ENCODE measurements around the gene CELF3. TPM values are rescaled to one million over a fixed set of nuclear protein-coding genes. Genes with fewer than 3 reads are reported as not detected.

The CELF3 gene
- total RNA-seq, 4 donors from 2014 or later: 1.3 to 2.7 (median 1.6) TPM; not detected in 1

DNA sequence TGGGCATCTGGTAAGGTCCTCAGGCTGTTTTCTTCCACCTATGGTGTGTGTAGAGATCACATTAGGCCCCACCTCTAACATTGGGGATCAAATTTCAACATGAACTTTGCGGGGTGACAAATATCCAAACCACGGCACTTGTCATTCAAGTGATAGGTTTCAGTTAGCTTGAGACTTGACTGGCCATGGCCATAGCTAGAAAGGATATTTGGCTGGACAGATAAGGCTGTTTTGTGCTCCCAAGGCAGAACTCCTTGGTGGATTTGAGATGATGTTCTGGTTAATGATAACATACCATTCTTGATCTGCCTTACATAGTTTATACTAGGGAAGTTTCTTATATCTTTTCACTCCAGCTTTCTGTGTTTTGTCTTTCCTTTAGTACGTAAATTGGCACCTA is 48.5 kb downstream of the CELF3 start:
- in situ Hi-C loops (cut with MboI; ENCODE audit: low pct_ligation_motif_present in 1 of 4, low pct_unique_long_range_greater_than_20kb in 1 of 4, low sequenced_read_pairs in 3 of 4): no loop called here
- TF ChIP-seq POLR2AphosphoS5 (IDR thresholded peaks at IDR 0.05) (no peak), POLR2A (IDR thresholded peaks at IDR 0.05) (no peak), EP300 (IDR thresholded peaks at IDR 0.05; ENCODE audit: low read depth) (no peak)
- TF ChIP-seq, protein P1, sequence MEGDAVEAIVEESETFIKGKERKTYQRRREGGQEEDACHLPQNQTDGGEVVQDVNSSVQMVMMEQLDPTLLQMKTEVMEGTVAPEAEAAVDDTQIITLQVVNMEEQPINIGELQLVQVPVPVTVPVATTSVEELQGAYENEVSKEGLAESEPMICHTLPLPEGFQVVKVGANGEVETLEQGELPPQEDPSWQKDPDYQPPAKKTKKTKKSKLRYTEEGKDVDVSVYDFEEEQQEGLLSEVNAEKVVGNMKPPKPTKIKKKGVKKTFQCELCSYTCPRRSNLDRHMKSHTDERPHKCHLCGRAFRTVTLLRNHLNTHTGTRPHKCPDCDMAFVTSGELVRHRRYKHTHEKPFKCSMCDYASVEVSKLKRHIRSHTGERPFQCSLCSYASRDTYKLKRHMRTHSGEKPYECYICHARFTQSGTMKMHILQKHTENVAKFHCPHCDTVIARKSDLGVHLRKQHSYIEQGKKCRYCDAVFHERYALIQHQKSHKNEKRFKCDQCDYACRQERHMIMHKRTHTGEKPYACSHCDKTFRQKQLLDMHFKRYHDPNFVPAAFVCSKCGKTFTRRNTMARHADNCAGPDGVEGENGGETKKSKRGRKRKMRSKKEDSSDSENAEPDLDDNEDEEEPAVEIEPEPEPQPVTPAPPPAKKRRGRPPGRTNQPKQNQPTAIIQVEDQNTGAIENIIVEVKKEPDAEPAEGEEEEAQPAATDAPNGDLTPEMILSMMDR (IDR thresholded peaks at IDR 0.05): no peak
- 90 to 96% methylated on average over 3 of the region's 3 CpGs for WGBS, 2 donors (ENCODE audit: low coverage in 1 of 2)
- H3K4me1 ChIP-seq: no peaks in the 10 kb centered on the region
- H3K27ac ChIP-seq: no peak overlapping the region
- intact Hi-C loops (cut with DNase I; ENCODE audit: low total_unique reads): no loop called here
- DNase-seq: no peak
- H3K9me3 ChIP-seq: peaks cover 0 to 4% of the 10 kb centered on the region in 2 donors
- H3K4me3 ChIP-seq: no peak overlapping the region
- H3K36me3 ChIP-seq: peaks cover 0 to 28% (median 12%) of the 10 kb centered on the region in 4 donors
- H3K27me3 ChIP-seq: no peaks in the 10 kb centered on the region

- no peak for TF ChIP-seq POLR2A (IDR thresholded peaks at IDR 0.05)
- TF ChIP-seq, protein P1 (IDR thresholded peaks at IDR 0.05): no peak
- TF ChIP-seq POLR2AphosphoS5 (IDR thresholded peaks at IDR 0.05): no peak
- no peak for TF ChIP-seq EP300 (IDR thresholded peaks at IDR 0.05; ENCODE audit: low read depth)
- in situ Hi-C loops (cut with MboI; ENCODE audit: low pct_ligation_motif_present in 1 of 4, low pct_unique_long_range_greater_than_20kb in 1 of 4, low sequenced_read_pairs in 3 of 4): no loop called here
- intact Hi-C loops (cut with DNase I; ENCODE audit: low total_unique reads): no loop called here
- Histone ChIP-seq H3K4me1 (no peaks in the 10 kb centered on the region), H3K27ac (no peak overlapping the region), H3K27me3 (no peaks in the 10 kb centered on the region), H3K9me3 (no peaks in the 10 kb centered on the region), H3K36me3 (peaks cover 0 to 32% (median 3%) of the 10 kb centered on the region in 4 donors), H3K4me3 (no peak overlapping the region)
- no peak for DNase-seq
- 68 to 72% methylated on average over 6 of the region's 6 CpGs for WGBS, 2 donors (ENCODE audit: low coverage in 1 of 2)
Observed at GRCh38 chr1:151661751-151662150, 54.9 kb downstream of the CELF3 start.

DNA sequence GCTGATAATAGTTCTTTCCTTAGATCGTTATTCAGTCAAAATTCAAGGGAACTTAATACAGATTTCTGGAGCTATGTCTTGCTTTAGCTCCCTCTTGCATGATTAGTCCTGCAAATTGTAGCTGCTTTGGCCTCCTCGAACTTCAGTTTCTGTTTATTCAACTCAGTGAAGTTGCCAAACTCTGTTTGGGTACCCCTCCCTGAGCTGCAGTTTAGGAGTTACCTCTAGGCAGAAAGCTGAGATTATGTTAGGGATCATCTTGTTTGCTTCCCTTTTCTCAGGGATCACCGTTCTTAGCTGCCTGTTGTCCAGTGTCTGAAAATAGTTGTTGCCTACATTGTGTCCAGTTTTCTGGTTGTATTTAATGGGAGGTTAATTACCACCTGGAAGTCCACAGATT is 61.2 kb downstream of the CELF3 start:
- in situ Hi-C loops (cut with MboI; ENCODE audit: low pct_ligation_motif_present in 1 of 4, low pct_unique_long_range_greater_than_20kb in 1 of 4, low sequenced_read_pairs in 3 of 4): no loop called here
- 50 to 74% methylated on average over 3 of the region's 3 CpGs for WGBS, 2 donors (ENCODE audit: low coverage in 1 of 2)

DNA sequence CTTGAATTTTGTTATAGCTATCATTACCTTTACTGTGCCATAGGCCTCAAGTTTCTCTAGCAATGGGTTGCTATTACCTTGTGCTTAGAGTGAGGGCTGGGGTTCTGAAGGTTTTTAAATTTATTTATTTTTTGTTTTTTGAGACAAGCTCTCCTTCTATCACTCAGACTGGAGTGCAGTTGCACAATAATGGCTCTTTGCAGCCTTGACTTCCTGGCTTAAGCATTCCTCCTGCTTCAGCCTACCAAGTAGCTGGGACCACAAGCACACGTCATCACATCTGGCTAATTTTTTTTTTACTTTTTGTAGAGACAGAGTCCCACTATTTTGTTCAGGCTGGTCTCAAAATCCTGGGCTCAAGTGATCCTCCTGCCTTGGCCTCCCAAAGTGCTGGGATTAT is 63.2 kb downstream of the CELF3 start:
- Histone ChIP-seq H3K27me3 (no peaks in the 10 kb centered on the region), H3K9me3 (no peaks in the 10 kb centered on the region), H3K27ac (peak overlapping the region in 2 of 4 donors; percentile 20 to 22), H3K4me3 (no peak overlapping the region), H3K36me3 (peaks cover 0 to 13% (median 0%) of the 10 kb centered on the region in 4 donors), H3K4me1 (peaks cover 0 to 15% (median 0%) of the 10 kb centered on the region in 4 donors)
- TF ChIP-seq EP300 (IDR thresholded peaks at IDR 0.05; ENCODE audit: low read depth) (no peak), POLR2AphosphoS5 (IDR thresholded peaks at IDR 0.05) (no peak), POLR2A (IDR thresholded peaks at IDR 0.05) (no peak)
- TF ChIP-seq, protein P1 (IDR thresholded peaks at IDR 0.05): no peak
- DNase-seq: no peak
- intact Hi-C loops (cut with DNase I; ENCODE audit: low total_unique reads): no loop called here
- 64 to 75% methylated on average over 1 of the region's 1 CpG for WGBS, 2 donors (ENCODE audit: low coverage in 1 of 2)
- in situ Hi-C loops (cut with MboI; ENCODE audit: low pct_ligation_motif_present in 1 of 4, low pct_unique_long_range_greater_than_20kb in 1 of 4, low sequenced_read_pairs in 3 of 4): no loop called here

More for the DNA sequence above, 61.2 kb downstream of the CELF3 start:
- H3K27ac ChIP-seq: no peak overlapping the region
- intact Hi-C loops (cut with DNase I; ENCODE audit: low total_unique reads): no loop called here
- peaks cover 0 to 15% (median 0%) of the 10 kb centered on the region in 4 donors for H3K4me1 ChIP-seq
- H3K27me3 ChIP-seq: no peaks in the 10 kb centered on the region
- TF ChIP-seq EP300 (IDR thresholded peaks at IDR 0.05; ENCODE audit: low read depth) (no peak), POLR2A (IDR thresholded peaks at IDR 0.05) (no peak), POLR2AphosphoS5 (IDR thresholded peaks at IDR 0.05) (no peak)
- TF ChIP-seq, protein P1 (IDR thresholded peaks at IDR 0.05): no peak
- no peaks in the 10 kb centered on the region for H3K9me3 ChIP-seq
- H3K4me3 ChIP-seq: no peak overlapping the region
- peaks cover 0 to 12% (median 3%) of the 10 kb centered on the region in 4 donors for H3K36me3 ChIP-seq
- no peak for DNase-seq

Small RNAs within 50 kb of the gene (small RNA-seq; reads per million reads assigned to genes)
- 0 reads per million in 4 donors for gene RNU6-662P

Other genes with a start within 250 kb of the CELF3 start
- gene CGN, start 205.4 kb downstream of the CELF3 start, total RNA-seq: 100 to 1,000 TPM; 123 to 351 (median 172) TPM
- 10 to 100 TPM; 22.8 to 65.5 (median 30.8) TPM for gene TUFT1, start 176.5 kb downstream of the CELF3 start, total RNA-seq
- gene SNX27, start 104.8 kb downstream of the CELF3 start, total RNA-seq: 10 to 100 TPM; 11.5 to 37.0 (median 24.6) TPM
- gene RIIAD1, start 4.7 kb upstream of the CELF3 start, total RNA-seq: not detected
- 100 to 1,000 TPM in 1 of 4 donors, 10 to 100 TPM in 3; 20.2 to 138 (median 40.1) TPM for gene MRPL9, start 46.7 kb upstream of the CELF3 start, total RNA-seq
- gene TDRKH, start 73.7 kb upstream of the CELF3 start, total RNA-seq: 1 to 10 TPM in 3 of 4 donors, under 1 TPM in 1; 0.80 to 5.4 (median 4.0) TPM
- gene LINGO4, start 88.6 kb upstream of the CELF3 start, total RNA-seq: under 1 TPM in 2 of 4 donors, not detected in 2; 0.14 to 0.48 TPM
- gene RORC, start 115.0 kb upstream of the CELF3 start, total RNA-seq: 10 to 100 TPM in 3 of 4 donors, 1 to 10 TPM in 1; 3.4 to 34.3 (median 32.0) TPM
- not detected for gene C2CD4D, start 123.0 kb upstream of the CELF3 start, total RNA-seq
- gene THEM5, start 136.9 kb upstream of the CELF3 start, total RNA-seq: not detected
- 10 to 100 TPM in 2 of 4 donors, 1 to 10 TPM in 2; 4.6 to 21.8 (median 9.5) TPM for gene THEM4, start 192.7 kb upstream of the CELF3 start, total RNA-seq

Measured in transverse colon (tissue), 4 donors.